Measurements from ENCODE around the gene ENDOG. TPM values are rescaled to one million over a fixed set of nuclear protein-coding genes. Genes with fewer than 3 reads are reported as not detected.
A peak's percentile ranks its signal among the peaks of the same experiment; 100 is the strongest.

ENDOG gene
- total RNA-seq, 1 donor, result 11.1 TPM

DNA sequence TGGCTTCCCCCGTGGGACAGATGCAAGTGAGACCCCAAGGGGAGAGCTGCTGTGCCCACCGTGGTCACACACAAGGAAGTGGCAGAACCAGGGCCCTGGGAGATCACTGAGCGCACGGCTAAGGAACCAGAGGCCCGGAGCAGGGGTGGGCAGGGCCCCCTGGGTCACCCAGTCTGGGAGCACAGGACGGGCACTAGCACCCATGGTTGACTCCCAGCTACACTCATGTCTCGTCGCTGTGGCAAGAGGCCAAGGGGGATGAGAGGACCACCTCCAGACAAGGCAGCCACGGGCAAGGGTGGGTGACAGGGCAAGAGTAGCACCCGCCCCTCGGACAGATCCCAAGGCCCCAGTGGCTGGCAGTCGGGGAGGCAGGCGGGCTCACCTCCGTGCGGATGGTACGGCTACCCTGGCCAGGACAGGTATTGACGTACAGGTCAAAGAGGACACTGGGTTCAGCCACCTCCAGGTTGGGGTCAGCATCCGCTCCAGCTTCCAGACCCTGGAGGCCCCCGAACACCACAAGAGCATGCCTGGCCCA is 5.1 kb downstream of the ENDOG start:
- TF ChIP-seq, protein P1, sequence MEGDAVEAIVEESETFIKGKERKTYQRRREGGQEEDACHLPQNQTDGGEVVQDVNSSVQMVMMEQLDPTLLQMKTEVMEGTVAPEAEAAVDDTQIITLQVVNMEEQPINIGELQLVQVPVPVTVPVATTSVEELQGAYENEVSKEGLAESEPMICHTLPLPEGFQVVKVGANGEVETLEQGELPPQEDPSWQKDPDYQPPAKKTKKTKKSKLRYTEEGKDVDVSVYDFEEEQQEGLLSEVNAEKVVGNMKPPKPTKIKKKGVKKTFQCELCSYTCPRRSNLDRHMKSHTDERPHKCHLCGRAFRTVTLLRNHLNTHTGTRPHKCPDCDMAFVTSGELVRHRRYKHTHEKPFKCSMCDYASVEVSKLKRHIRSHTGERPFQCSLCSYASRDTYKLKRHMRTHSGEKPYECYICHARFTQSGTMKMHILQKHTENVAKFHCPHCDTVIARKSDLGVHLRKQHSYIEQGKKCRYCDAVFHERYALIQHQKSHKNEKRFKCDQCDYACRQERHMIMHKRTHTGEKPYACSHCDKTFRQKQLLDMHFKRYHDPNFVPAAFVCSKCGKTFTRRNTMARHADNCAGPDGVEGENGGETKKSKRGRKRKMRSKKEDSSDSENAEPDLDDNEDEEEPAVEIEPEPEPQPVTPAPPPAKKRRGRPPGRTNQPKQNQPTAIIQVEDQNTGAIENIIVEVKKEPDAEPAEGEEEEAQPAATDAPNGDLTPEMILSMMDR (IDR thresholded peaks at IDR 0.05; ENCODE audit: insufficient read depth, low read length), result no peak
- H3K4me3 ChIP-seq (ENCODE audit: low read depth, low read length), result no peak overlapping the region
- DNase-seq (ENCODE audit: low read depth), result no peak

DNA sequence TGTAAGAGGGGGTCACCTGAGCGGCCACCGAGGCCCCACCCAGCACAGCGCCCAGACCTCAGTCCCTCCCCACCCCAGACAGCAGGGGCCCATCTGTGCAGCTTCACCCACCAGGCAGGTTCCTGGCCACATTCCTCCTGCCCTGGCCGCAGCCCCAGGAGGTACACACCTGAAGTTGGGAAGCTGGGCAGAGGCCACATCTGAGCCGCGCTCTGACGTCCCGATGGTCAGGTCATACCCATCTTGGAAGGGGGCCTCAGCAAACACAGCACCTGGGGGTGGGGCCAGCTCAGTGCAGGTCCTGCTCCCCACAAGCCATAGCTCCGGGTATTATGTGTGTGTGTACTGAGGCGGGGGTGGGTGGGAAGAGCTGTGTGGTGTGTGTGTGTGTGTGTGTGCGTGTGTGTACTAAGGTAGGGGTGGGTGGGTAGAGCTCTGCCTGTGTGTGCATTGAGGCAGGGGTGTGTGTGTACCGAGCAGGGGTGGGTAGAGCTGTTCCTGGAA is 5.7 kb downstream of the ENDOG start:
- TF ChIP-seq, protein P1 (IDR thresholded peaks at IDR 0.05; ENCODE audit: insufficient read depth, low read length), result no peak
- no peak for DNase-seq (ENCODE audit: low read depth)

DNA sequence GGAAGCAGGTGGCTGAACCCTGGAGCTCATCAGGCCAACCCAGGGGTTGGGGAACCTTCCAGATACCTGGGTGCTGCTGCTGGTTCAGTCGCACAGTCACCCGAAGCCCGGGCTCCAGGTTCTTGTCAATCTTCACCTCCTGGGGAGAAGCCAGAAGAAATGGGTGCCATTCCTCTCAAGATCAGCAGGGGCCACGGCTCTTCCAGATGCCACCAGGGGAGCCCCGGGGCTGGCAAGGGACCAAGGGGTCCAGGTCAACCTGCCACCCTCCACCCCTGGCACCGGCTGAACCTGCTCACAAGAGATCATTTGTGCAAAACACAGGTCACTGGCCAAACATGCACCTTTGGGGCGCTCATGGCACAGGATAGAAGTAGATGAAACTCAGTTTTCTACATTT is 6.6 kb downstream of the ENDOG start:
- TF ChIP-seq, protein P1 (IDR thresholded peaks at IDR 0.05; ENCODE audit: insufficient read depth, low read length), result no peak
- no peak overlapping the region for H3K4me3 ChIP-seq (ENCODE audit: low read depth, low read length)
- no peak for DNase-seq (ENCODE audit: low read depth)

More for the DNA sequence above, 5.7 kb downstream of the ENDOG start:
- H3K4me3 ChIP-seq (ENCODE audit: low read depth, low read length), result no peak overlapping the region

DNA sequence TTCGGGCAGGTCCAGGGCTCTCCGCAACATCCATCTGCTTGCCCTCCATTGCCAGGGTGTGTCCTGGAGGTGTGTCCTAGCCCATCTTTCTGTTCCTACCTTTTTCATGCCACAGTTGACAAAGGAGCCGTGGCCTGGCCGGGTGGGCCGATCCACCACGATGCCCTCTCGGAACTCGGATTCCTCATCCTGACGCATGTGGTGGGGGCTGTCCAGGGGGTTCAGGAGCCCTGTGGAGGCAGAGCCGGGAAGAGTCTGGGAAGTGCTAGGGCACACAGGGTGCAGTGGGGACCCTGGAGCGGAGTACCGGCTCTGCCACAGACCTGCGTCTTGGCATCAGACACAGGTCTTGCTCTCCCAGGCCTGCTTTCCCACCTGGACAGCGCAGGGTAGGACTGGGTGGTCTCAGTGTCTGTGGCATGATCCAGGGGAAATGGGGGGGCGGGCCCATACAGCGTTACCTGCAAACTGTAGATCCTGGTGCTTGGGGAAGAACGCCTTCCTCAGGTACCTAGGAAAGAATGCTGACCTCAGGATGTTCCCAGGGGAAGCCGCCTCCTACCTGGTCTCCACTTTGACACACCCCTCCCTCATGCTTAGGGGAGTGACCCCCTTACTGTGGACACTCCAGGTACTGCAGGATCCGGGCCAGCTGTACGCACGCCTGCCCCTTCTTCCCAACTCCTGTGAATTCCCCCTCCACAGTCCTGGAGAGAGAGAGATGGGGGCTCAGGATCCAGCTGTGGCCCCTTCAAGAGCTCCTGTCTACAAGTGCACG is 7.8 kb downstream of the ENDOG start:
- TF ChIP-seq, protein P1 (IDR thresholded peaks at IDR 0.05; ENCODE audit: insufficient read depth, low read length), result no peak
- no peak for DNase-seq (ENCODE audit: low read depth)

DNA sequence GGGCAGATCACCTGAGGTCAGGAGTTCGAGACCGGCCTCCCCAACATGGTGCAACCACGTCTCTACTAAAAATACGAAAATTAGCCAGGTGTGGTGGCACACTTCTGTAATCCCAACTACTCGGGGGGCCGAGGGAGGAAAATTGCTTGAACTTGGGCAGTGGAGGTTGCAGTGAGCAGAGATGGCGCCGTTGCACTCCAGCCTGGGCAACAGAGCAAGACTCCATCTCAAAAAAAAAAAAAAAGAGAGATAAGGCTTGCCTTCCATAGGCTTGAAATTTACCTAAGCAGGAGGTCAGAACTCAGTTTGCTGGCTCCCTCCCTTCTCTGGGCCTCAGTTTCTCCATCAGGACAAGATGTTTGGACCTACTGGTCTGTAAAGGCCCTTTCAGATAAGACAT is 10.0 kb downstream of the ENDOG start:
- DNase-seq (ENCODE audit: low read depth), result no peak
- peak overlapping the region; percentile 89 for H3K4me3 ChIP-seq (ENCODE audit: low read depth, low read length)
- TF ChIP-seq, protein P1 (IDR thresholded peaks at IDR 0.05; ENCODE audit: insufficient read depth, low read length), result no peak

More for the DNA sequence above, 7.8 kb downstream of the ENDOG start:
- no peak overlapping the region for H3K4me3 ChIP-seq (ENCODE audit: low read depth, low read length)

GRCh38 chr9:128828719-128829452 is 10.6 kb downstream of the ENDOG start:
- DNase-seq (ENCODE audit: low read depth), result no peak
- TF ChIP-seq, protein P1 (IDR thresholded peaks at IDR 0.05; ENCODE audit: insufficient read depth, low read length), result no peak
- peak overlapping the region; percentile 89 for H3K4me3 ChIP-seq (ENCODE audit: low read depth, low read length)

Data from fibroblast of the aortic adventitia (primary cell).